A549 (cell line): ENCODE results near the gene GSK3B.

Source experiments
- CTCF ChIP-seq: fragments of >200 bp; sonication (Bioruptor Twin); formaldehyde crosslinking; IDR thresholded peaks from 3 replicates; pipeline ENCODE4 v1.5.1; 2016
- EP300 ChIP-seq, 2 experiments: fragments of >200 bp; sonication (Bioruptor Twin); formaldehyde crosslinking; IDR thresholded peaks; 2 replicates in 1 of 2; 3 replicates in 1 of 2; pipeline ENCODE4 v1.6.1; 2016 to 2017
- JUN ChIP-seq, 2 experiments: fragments of >200 bp; sonication (Bioruptor Twin); formaldehyde crosslinking; IDR thresholded peaks; 2 replicates in 1 of 2; 3 replicates in 1 of 2; pipeline ENCODE4 v1.6.1; 2016 to 2017
- JUNB ChIP-seq: fragments of >200 bp; sonication (Bioruptor Twin); formaldehyde crosslinking; IDR thresholded peaks from 2 replicates; pipeline ENCODE4 v1.6.1; 2016
- KDM1A ChIP-seq: fragments of 200-600 bp; sonication (generic); IDR thresholded peaks from 2 replicates; pipeline ENCODE4 v1.6.1; 2016; ENCODE audit warnings: low read depth, mild to moderate bottlenecking
- MAX ChIP-seq: IDR thresholded peaks from 2 replicates; pipeline ENCODE4 v1.6.1; 2012
- PBX3 ChIP-seq: IDR thresholded peaks from 2 replicates; pipeline ENCODE4 v1.6.1; 2012
- POLR2A ChIP-seq: IDR thresholded peaks from 2 replicates; pipeline ENCODE4 v1.6.1; 2012; ENCODE audit warnings: mild to moderate bottlenecking, low read length
- RAD21 ChIP-seq, 2 experiments: fragments of >200 bp in 1 of 2; sonication (Bioruptor Twin) in 1 of 2; formaldehyde crosslinking in 1 of 2; IDR thresholded peaks in 1 of 2; conservative IDR thresholded peaks in 1 of 2; 2 replicates in 1 of 2; 3 replicates in 1 of 2; pipeline ENCODE4 v1.6.1; 2012 to 2018; ENCODE audit warnings: inconsistent platforms in 1 of 2
- REST ChIP-seq: fragments of 200-600 bp; sonication (generic); IDR thresholded peaks from 2 replicates; pipeline ENCODE4 v1.6.1; 2016; ENCODE audit warnings: antibody characterized with exemption, mild to moderate bottlenecking, moderate library complexity
- SMC3 ChIP-seq: fragments of >200 bp; sonication (Bioruptor Twin); formaldehyde crosslinking; IDR thresholded peaks from 3 replicates; pipeline ENCODE4 v1.6.1; 2018; ENCODE audit warnings: inconsistent platforms
- TP53 ChIP-seq: fragments of 250-450 bp; sonication (Bioruptor Pico); IDR thresholded peaks from 2 replicates; pipeline ENCODE4 v1.5.0; 2021; ENCODE audit warnings: mild to moderate bottlenecking, moderate library complexity
- ZFP36 ChIP-seq: fragments of 450-650 bp; IDR thresholded peaks from 2 replicates; pipeline ENCODE4 v1.6.1; 2014; ENCODE audit warnings: borderline replicate concordance; ENCODE audit not compliant: partially characterized antibody

GRCh38 chr3:119800844-119801243, 293.4 kb downstream of the GSK3B start:
- no peak for TF ChIP-seq CTCF
- no peak for TF ChIP-seq MAX
- no peak for TF ChIP-seq POLR2A
- TF ChIP-seq EP300 (IDR thresholded peaks at IDR 0.05): no peak
- TF ChIP-seq KDM1A: no peak
- TF ChIP-seq ZFP36: no peak
- TF ChIP-seq PBX3: no peak
- TF ChIP-seq SMC3: no peak
- no peak for TF ChIP-seq TP53 (CRISPR knock-in tag)
- TF ChIP-seq REST: no peak
- no peak for TF ChIP-seq JUN (IDR thresholded peaks at IDR 0.05)
- TF ChIP-seq JUNB: no peak
- TF ChIP-seq RAD21 (conservative IDR thresholded peaks at IDR 0.05 in 1 of 2, IDR thresholded peaks at IDR 0.05 in 1 of 2): no peak
